Left ventricle myocardium inferior (tissue), 1 donor: ENCODE measurements around the gene LRRC72. TPM values are rescaled to one million over a fixed set of nuclear protein-coding genes. Genes with fewer than 3 reads are reported as not detected.

Source experiments
- DNase-seq: peaks from one replicate; pipeline ENCODE4 v3.0.0-alpha.2; 2020
- H3K27ac ChIP-seq: fragments of 200-600 bp; replicated peaks from 2 replicates; pipeline ENCODE4 v1.8.0; 2021
- H3K27me3 ChIP-seq: fragments of 200-600 bp; 2 replicates; pipeline ENCODE4 v1.8.0; 2021; ENCODE audit warnings: low read depth
- H3K36me3 ChIP-seq: fragments of 200-600 bp; 2 replicates; pipeline ENCODE4 v1.8.0; 2021
- H3K4me1 ChIP-seq: fragments of 200-600 bp; 2 replicates; pipeline ENCODE4 v1.8.0; 2021
- H3K4me3 ChIP-seq: fragments of 200-600 bp; 2 replicates; pipeline ENCODE4 v1.8.0; 2021; ENCODE audit warnings: mild to moderate bottlenecking, moderate library complexity
- H3K9me3 ChIP-seq: fragments of 200-600 bp; replicated peaks from 2 replicates; pipeline ENCODE4 v1.8.0; 2021
- intact Hi-C: fragments of 100-400 bp; cut with micrococcal nuclease; formaldehyde crosslinking; loops from one replicate; pipeline ENCODE4 v1.11.0; 2022
- long read RNA-seq: library from polyadenylated mRNA; unstranded; transcript quantifications from one replicate; pipeline ENCODE4 v2.0.0, GENCODE V29; 2021
- total RNA-seq: library from RNA; stranded (reverse); fragmentation: NEBNext Ultra II Directional; extraction: Animal tissue kit (Norgen Biotek cat#: 25700); gene quantifications from one replicate; pipeline ENCODE4 v1.2.1, GENCODE V29; 2021
- TF ChIP-seq, protein P1 (sequence below): fragments of 200-600 bp; IDR thresholded peaks from 2 replicates; pipeline ENCODE4 v1.8.0; 2021; ENCODE audit warnings: antibody characterized with exemption, mild to moderate bottlenecking, borderline replicate concordance
- donor health status: DM: no; HTN: yes; CAD: no; lungs with severe emphysema.

LRRC72 gene
- not detected for total RNA-seq
- long read RNA-seq, result 0 reads

DNA sequence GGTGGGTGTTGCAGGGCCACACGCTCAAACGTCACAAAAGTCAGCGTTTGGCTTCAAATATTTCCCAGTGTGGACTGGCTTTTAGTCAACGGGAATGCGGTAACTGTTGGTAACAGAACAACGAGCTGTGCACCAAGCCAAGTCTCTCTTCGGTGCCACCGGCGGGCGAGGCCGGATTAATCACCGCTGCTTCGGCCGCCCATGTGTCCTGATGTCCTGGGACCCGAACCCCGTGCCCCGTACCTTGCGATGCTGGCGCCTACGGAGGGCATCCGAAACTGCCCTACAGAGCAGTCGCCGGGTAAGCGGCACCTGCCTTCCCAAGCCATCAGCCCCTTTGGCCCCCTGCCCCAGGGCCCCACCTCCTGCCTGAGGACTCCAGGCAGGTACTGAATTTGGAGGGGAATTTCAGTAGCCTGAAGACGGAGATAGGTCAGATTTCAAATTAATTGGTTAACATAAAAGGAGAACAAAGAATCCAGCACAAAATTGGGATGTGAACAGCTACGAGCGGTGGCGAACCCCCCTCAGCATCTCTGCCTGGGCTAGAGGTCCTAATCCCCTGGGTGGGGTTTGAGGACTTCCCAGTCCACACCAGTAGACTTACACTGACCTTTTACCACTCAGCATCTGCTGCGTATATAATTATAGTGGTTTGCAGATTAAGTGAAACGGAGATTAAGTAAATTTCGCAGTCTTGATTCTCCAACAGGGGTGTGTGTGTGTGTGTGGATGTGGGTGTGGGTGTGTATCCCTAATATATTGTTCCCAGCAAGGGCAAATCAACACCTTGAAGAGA lies at the start of gene LRRC72:
LRRC72 (plus strand) TSS at position 84 of the 799 bp plus-strand sequence; CDS start at position 212, 128 bp downstream.
- Histone ChIP-seq H3K4me1 (no peaks in the 10 kb centered on the region), H3K9me3 (no peaks in the 10 kb centered on the region), H3K4me3 (no peak within 1 kb of the TSS), H3K36me3 (no peaks in the 10 kb centered on the region), H3K27me3 (no peaks in the 10 kb centered on the region), H3K27ac (no peak within 1 kb of the TSS)
- DNase-seq, result no peak
- TF ChIP-seq, protein P1, sequence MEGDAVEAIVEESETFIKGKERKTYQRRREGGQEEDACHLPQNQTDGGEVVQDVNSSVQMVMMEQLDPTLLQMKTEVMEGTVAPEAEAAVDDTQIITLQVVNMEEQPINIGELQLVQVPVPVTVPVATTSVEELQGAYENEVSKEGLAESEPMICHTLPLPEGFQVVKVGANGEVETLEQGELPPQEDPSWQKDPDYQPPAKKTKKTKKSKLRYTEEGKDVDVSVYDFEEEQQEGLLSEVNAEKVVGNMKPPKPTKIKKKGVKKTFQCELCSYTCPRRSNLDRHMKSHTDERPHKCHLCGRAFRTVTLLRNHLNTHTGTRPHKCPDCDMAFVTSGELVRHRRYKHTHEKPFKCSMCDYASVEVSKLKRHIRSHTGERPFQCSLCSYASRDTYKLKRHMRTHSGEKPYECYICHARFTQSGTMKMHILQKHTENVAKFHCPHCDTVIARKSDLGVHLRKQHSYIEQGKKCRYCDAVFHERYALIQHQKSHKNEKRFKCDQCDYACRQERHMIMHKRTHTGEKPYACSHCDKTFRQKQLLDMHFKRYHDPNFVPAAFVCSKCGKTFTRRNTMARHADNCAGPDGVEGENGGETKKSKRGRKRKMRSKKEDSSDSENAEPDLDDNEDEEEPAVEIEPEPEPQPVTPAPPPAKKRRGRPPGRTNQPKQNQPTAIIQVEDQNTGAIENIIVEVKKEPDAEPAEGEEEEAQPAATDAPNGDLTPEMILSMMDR, result no peak
- intact Hi-C loops, result no loop called here

- DNase-seq, result no peak
- Histone ChIP-seq H3K27ac (no peak overlapping the region), H3K4me3 (no peak overlapping the region), H3K36me3 (no peaks in the 10 kb centered on the region), H3K9me3 (no peaks in the 10 kb centered on the region), H3K4me1 (no peaks in the 10 kb centered on the region), H3K27me3 (peaks cover 6% of the 10 kb centered on the region)
- TF ChIP-seq, protein P1, result no peak
- intact Hi-C loops, result no loop called here
Observed at GRCh38 chr7:16479161-16479560, 47.5 kb upstream of the LRRC72 start.

- DNase-seq, result no peak
- TF ChIP-seq, protein P1, result no peak
- H3K9me3 ChIP-seq, result no peaks in the 10 kb centered on the region
- H3K4me1 ChIP-seq, result no peaks in the 10 kb centered on the region
- no peaks in the 10 kb centered on the region for H3K36me3 ChIP-seq
- peaks cover 6% of the 10 kb centered on the region for H3K27me3 ChIP-seq
- intact Hi-C loops, result no loop called here
- no peak overlapping the region for H3K4me3 ChIP-seq
- no peak overlapping the region for H3K27ac ChIP-seq
Observed at GRCh38 chr7:16479591-16479990, 47.0 kb upstream of the LRRC72 start.

DNA sequence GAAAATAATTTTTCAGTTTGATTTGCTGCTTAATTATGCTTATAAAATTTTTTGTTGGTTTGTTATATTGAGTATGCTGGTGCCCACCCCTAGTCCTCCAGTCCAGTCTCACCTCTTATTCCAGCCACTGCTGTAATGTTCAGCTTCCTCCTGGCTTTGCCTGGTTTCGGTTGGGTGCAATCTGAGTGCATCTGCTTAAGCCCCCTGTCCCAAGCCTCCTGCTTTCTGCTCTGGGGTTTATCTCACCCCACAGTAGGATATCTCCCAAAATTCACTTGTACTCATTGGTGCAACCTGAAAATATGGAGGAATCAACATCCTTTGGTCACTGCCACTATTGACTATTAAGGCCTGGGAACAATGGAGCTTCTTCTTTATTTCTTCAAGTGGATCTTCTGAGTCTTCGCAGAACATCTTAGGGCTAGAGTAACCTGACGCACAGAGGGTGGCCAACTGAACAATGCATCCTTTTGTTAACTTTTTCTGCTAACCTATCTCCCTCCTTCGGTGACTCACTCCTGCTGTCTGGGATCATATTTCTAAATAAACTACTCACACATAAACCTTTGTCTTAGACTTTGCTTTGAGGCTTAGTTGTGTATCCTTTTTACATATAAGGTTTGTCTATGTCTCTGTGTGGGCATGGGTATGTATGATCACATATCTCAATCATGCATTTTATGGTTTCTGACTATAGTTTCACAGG lies 42.0 kb upstream of the LRRC72 start:
- Histone ChIP-seq H3K27me3 (no peaks in the 10 kb centered on the region), H3K4me1 (no peaks in the 10 kb centered on the region), H3K36me3 (no peaks in the 10 kb centered on the region), H3K4me3 (no peak overlapping the region), H3K9me3 (no peaks in the 10 kb centered on the region), H3K27ac (no peak overlapping the region)
- intact Hi-C loops, result no loop called here
- DNase-seq, result no peak
- TF ChIP-seq, protein P1, result no peak

DNA sequence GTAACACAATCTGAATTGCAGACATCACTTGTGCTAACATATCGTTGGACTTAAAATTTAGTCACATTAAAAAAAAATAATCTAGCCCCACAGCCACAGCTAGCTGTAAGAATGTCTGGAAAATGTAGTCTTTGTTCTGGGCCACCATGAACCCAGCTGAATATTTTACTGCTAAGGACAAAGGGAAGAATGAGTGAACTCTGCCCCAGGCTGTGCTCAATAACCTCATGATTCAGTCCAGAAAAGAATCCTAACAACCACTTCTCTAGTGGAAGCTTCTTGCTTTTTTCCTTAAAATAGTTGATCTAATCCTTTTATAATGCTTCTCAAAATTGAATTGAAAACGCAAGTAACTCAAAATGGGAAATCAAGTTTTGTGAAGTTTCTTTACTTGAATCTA lies 35.5 kb upstream of the LRRC72 start:
- H3K9me3 ChIP-seq, result no peaks in the 10 kb centered on the region
- no peak for DNase-seq
- intact Hi-C loops, result no loop called here

More for the DNA sequence above, 35.5 kb upstream of the LRRC72 start:
- H3K27me3 ChIP-seq, result no peaks in the 10 kb centered on the region
- H3K36me3 ChIP-seq, result no peaks in the 10 kb centered on the region
- no peaks in the 10 kb centered on the region for H3K4me1 ChIP-seq
- H3K4me3 ChIP-seq, result no peak overlapping the region
- no peak overlapping the region for H3K27ac ChIP-seq
- TF ChIP-seq, protein P1, result no peak
